OCI-LY1 (cell line): ENCODE measurements around the gene LDAF1.
"Not testable (repeated sequence)": the region's sequence is repeated elsewhere in the genome, so short reads cannot be mapped to it uniquely, and the experiment has no call there.

Source experiments
- CTCF ChIP-seq: fragments of 200-600 bp; sonication (generic), shearing (Covaris generic); IDR thresholded peaks from 2 replicates; pipeline ENCODE4 v1.5.1; 2017; ENCODE audit warnings: mild to moderate bottlenecking, antibody characterized with exemption, low read length, moderate library complexity, mixed read lengths
- EZH2 ChIP-seq: fragments of 200-600 bp; sonication (generic), shearing (Covaris generic); IDR thresholded peaks from 2 replicates; pipeline ENCODE4 v1.8.0; 2017; ENCODE audit warnings: borderline replicate concordance, mixed run types, mild to moderate bottlenecking, antibody characterized with exemption, low read length, moderate library complexity, mixed read lengths

GRCh38 chr16:21115551-21115950 lies 42.9 kb upstream of the LDAF1 start:
- not testable (repeated sequence) for TF ChIP-seq CTCF, EZH2
